Left lobe of liver (tissue), 2 donors: ENCODE results near the gene TBCA. TPM values are rescaled to one million over a fixed set of nuclear protein-coding genes. Genes with fewer than 3 reads are reported as not detected.
"Not testable (repeated sequence)": the region's sequence is repeated elsewhere in the genome, so short reads cannot be mapped to it uniquely, and the experiment has no call there.

Source experiments
- ATAC-seq: fragments of 200-7000 bp; cut with Tn5 transposase; one replicate; pipeline ENCODE4 v1.9.1; 2020; ENCODE audit warnings: mild to moderate bottlenecking, moderate library complexity
- DNase-seq: peaks from one replicate; pipeline ENCODE4 v3.0.0-alpha.2; 2020; ENCODE audit warnings: low spot score
- total RNA-seq: library from RNA; stranded (reverse); gene quantifications from one replicate; pipeline ENCODE4 v1.2.1, GENCODE V29; 2021
- donor health status: DM: no; HTN: no; CAD: no; lungs with moderate emphysema.
- donor health status: DM: no; HTN: yes; CAD: no.

The TBCA gene
- total RNA-seq, 1 donor from 2014 or later, result 102 TPM

- ATAC-seq, result no peak
Measured at GRCh38 chr5:77773734-77774280, 2.3 kb downstream of the TBCA start.

GRCh38 chr5:77772729-77773128, 3.4 kb downstream of the TBCA start:
- DNase-seq (no peak), ATAC-seq (no peak)

More at GRCh38 chr5:77773734-77774280, 2.3 kb downstream of the TBCA start:
- DNase-seq, result no peak

GRCh38 chr5:77771452-77771851, 4.7 kb downstream of the TBCA start:
- DNase-seq, result no peak
- no peak for ATAC-seq

GRCh38 chr5:77770293-77771005, 5.7 kb downstream of the TBCA start:
- DNase-seq (no peak), ATAC-seq (no peak)

GRCh38 chr5:77768978-77769377, 7.2 kb downstream of the TBCA start:
- DNase-seq (no peak), ATAC-seq (no peak)

GRCh38 chr5:77767301-77767700, 8.8 kb downstream of the TBCA start:
- ATAC-seq (no peak), DNase-seq (no peak)

- no peak for DNase-seq
- ATAC-seq, result peak; percentile 26
Measured at GRCh38 chr5:77761606-77762005, 14.5 kb downstream of the TBCA start.

GRCh38 chr5:77758141-77758938, 17.8 kb downstream of the TBCA start:
- ATAC-seq, result peak; percentile 78
- DNase-seq, result peak; percentile 65

- no peak for ATAC-seq
Measured at GRCh38 chr5:77751328-77752023, 24.7 kb downstream of the TBCA start.

GRCh38 chr5:77750928-77751327, 25.2 kb downstream of the TBCA start:
- DNase-seq, ATAC-seq: not testable (repeated sequence)

More at GRCh38 chr5:77751328-77752023, 24.7 kb downstream of the TBCA start:
- no peak for DNase-seq

- ATAC-seq (no peak), DNase-seq (no peak)
Measured at GRCh38 chr5:77748160-77748559, 28.0 kb downstream of the TBCA start.

- DNase-seq, result no peak
- ATAC-seq, result no peak
Measured at GRCh38 chr5:77744116-77744515, 32.0 kb downstream of the TBCA start.

- DNase-seq (no peak), ATAC-seq (peak; percentile 38)
Measured at GRCh38 chr5:77743181-77743580, 33.0 kb downstream of the TBCA start.

- peak; percentile 50 for ATAC-seq
- DNase-seq, result no peak
Measured at GRCh38 chr5:77741608-77742007, 34.5 kb downstream of the TBCA start.

GRCh38 chr5:77734885-77735284, 41.3 kb downstream of the TBCA start:
- ATAC-seq (no peak), DNase-seq (no peak)

- ATAC-seq, result no peak
Measured at GRCh38 chr5:77733130-77733529, 43.0 kb downstream of the TBCA start.

GRCh38 chr5:77727190-77727589, 48.9 kb downstream of the TBCA start:
- DNase-seq (no peak), ATAC-seq (no peak)

More at GRCh38 chr5:77733130-77733529, 43.0 kb downstream of the TBCA start:
- DNase-seq, result no peak

GRCh38 chr5:77725616-77726015, 50.5 kb downstream of the TBCA start:
- ATAC-seq, result no peak
- DNase-seq, result no peak

GRCh38 chr5:77724934-77725333, 51.2 kb downstream of the TBCA start:
- no peak for DNase-seq
- ATAC-seq, result no peak

- ATAC-seq, result no peak
- DNase-seq, result no peak
Measured at GRCh38 chr5:77719666-77720363, 56.3 kb downstream of the TBCA start.
